GM23338 (cell line): ENCODE data around the gene ANKRD49. TPM values are rescaled to one million over a fixed set of nuclear protein-coding genes. Genes with fewer than 3 reads are reported as not detected.

Source experiments
- ATAC-seq: fragments of 200-7000 bp; cut with Tn5 transposase; 3 replicates; pipeline ENCODE4 v1.9.1; 2020
- DNase-seq: peaks from one replicate; pipeline ENCODE4 v3.0.0-alpha.2; 2015; ENCODE audit warnings: low spot score
- H2AFZ ChIP-seq: fragments of 200-600 bp; sonication (generic); 2 replicates; pipeline ENCODE4 v1.8.0; 2016; ENCODE audit warnings: antibody characterized with exemption, mild to moderate bottlenecking, moderate library complexity
- H3F3A ChIP-seq: fragments of 200-600 bp; sonication (generic); replicated peaks from 2 replicates; pipeline ENCODE4 v1.8.0; 2017; ENCODE audit warnings: antibody characterized with exemption, mixed run types, low read depth
- H3K27ac ChIP-seq: fragments of 200-600 bp; sonication (generic); 2 replicates; pipeline ENCODE4 v1.6.1; 2016; ENCODE audit warnings: low read depth
- H3K27me3 ChIP-seq: fragments of 200-600 bp; sonication (generic); 2 replicates; pipeline ENCODE4 v1.8.0; 2016; ENCODE audit warnings: mild to moderate bottlenecking, mixed run types, moderate library complexity; ENCODE audit not compliant: insufficient read depth
- H3K36me3 ChIP-seq: fragments of 200-600 bp; sonication (generic); 2 replicates; pipeline ENCODE4 v1.8.0; 2016; ENCODE audit warnings: mild to moderate bottlenecking; ENCODE audit not compliant: insufficient read depth
- H3K4me1 ChIP-seq: fragments of 200-600 bp; sonication (generic); 2 replicates; pipeline ENCODE4 v1.8.0; 2016; ENCODE audit warnings: mild to moderate bottlenecking, moderate library complexity; ENCODE audit not compliant: insufficient read depth
- H3K4me2 ChIP-seq: fragments of 200-600 bp; sonication (generic); 2 replicates; pipeline ENCODE4 v1.7.1; 2017; ENCODE audit warnings: mixed run types
- H3K4me3 ChIP-seq: fragments of 200-600 bp; sonication (generic); 2 replicates; pipeline ENCODE4 v1.6.1; 2016; ENCODE audit warnings: mixed run types
- H3K79me2 ChIP-seq: fragments of 200-600 bp; sonication (generic); replicated peaks from 2 replicates; pipeline ENCODE4 v1.8.0; 2017; ENCODE audit warnings: mild to moderate bottlenecking; ENCODE audit not compliant: insufficient read depth
- H3K9me2 ChIP-seq: fragments of 200-600 bp; sonication (generic); 2 replicates; pipeline ENCODE4 v1.8.0; 2017; ENCODE audit not compliant: insufficient read depth
- H4K20me1 ChIP-seq: fragments of 200-600 bp; sonication (generic); replicated peaks from 2 replicates; pipeline ENCODE4 v1.8.0; 2017; ENCODE audit warnings: mild to moderate bottlenecking; ENCODE audit not compliant: insufficient read depth
- H3K27ac Mint-ChIP-seq: 2 replicates; pipeline ENCODE4 v1.8.0; 2020; ENCODE audit warnings: inconsistent platforms, mild to moderate bottlenecking, moderate library complexity, mixed read lengths
- H3K27me3 Mint-ChIP-seq: 3 replicates; pipeline ENCODE4 v1.8.0; 2022; ENCODE audit warnings: low read depth, mild to moderate bottlenecking, moderate library complexity, mixed read lengths, inconsistent platforms; ENCODE audit not compliant: insufficient read depth, poor library complexity
- H3K36me3 Mint-ChIP-seq: 3 replicates; pipeline ENCODE4 v1.8.0; 2021; ENCODE audit warnings: low read depth, mild to moderate bottlenecking, inconsistent platforms, moderate library complexity, mixed read lengths
- H3K4me1 Mint-ChIP-seq: 3 replicates; pipeline ENCODE4 v1.8.0; 2020; ENCODE audit warnings: mild to moderate bottlenecking, inconsistent platforms, mixed read lengths
- H3K4me3 Mint-ChIP-seq: 3 replicates; pipeline ENCODE4 v1.8.0; 2021; ENCODE audit warnings: moderate library complexity, mild to moderate bottlenecking, inconsistent platforms, mixed read lengths
- H3K9me3 Mint-ChIP-seq: 3 replicates; pipeline ENCODE4 v1.8.0; 2020; ENCODE audit warnings: moderate library complexity, mild to moderate bottlenecking, inconsistent platforms, mixed read lengths
- CREB1 ChIP-seq: fragments of 250-450 bp; sonication (Bioruptor Pico); IDR thresholded peaks from 2 replicates; pipeline ENCODE4 v1.5.0; 2020; ENCODE audit warnings: low read depth, mild to moderate bottlenecking, moderate library complexity
- CTCF ChIP-seq, 2 experiments: fragments of 200-600 bp in 1 of 2; sonication (generic) in 1 of 2; conservative IDR thresholded peaks; 2 replicates each; pipeline versions ENCODE4 v1.5.1 to v1.6.1; 2016 to 2017; ENCODE audit warnings: antibody characterized with exemption in 2 of 2, low read depth in 2 of 2, mild to moderate bottlenecking in 2 of 2, moderate library complexity in 1 of 2
- EZH2phosphoT487 ChIP-seq: fragments of 200-600 bp; sonication (generic); IDR thresholded peaks from one replicate; pipeline ENCODE4 v1.8.1; 2018; ENCODE audit warnings: antibody characterized with exemption; ENCODE audit not compliant: unreplicated experiment
- JUNB ChIP-seq: IDR thresholded peaks from one replicate; pipeline ENCODE4 v1.6.1; 2016; ENCODE audit warnings: antibody characterized with exemption; ENCODE audit not compliant: unreplicated experiment
- STAT1 ChIP-seq: IDR thresholded peaks from one replicate; pipeline ENCODE4 v1.6.1; 2016; ENCODE audit warnings: antibody characterized with exemption; ENCODE audit not compliant: unreplicated experiment
- polyA plus RNA-seq: library from polyadenylated mRNA; unstranded; fragments of >200 nt; fragmentation: Nextera tagmentation; extraction: Ambion mirVana; gene quantifications from 2 replicates; pipeline ENCODE4 v1.2.1, GENCODE V29; 2016
- total RNA-seq: library from RNA; depleted of rRNA; stranded (reverse); fragments of >200 nt; shearing (Covaris generic); gene quantifications from 2 replicates; pipeline ENCODE4 v1.2.3, GENCODE V29; 2014
- TF ChIP-seq, protein P1 (sequence below): fragments of 250-450 bp; sonication (Bioruptor Pico); IDR thresholded peaks from 2 replicates; pipeline ENCODE4 v1.5.0; 2020; ENCODE audit warnings: mild to moderate bottlenecking, moderate library complexity

The ANKRD49 gene
- total and polyA plus RNA-seq, 2 experiments from 2014 or later = 16.0 to 35.2 TPM

GRCh38 chr11:94472916-94473799 lies 20.6 kb upstream of the ANKRD49 start:
- Mint-ChIP-seq H3K4me1 (peaks cover 21% of the 10 kb centered on the region), H3K27me3 (no peaks in the 10 kb centered on the region), H3K9me3 (no peaks in the 10 kb centered on the region), H3K27ac (peak overlapping the region; percentile 92), H3K4me3 (peak overlapping the region; percentile 23; the same call in 1 of the 3 replicates), H3K36me3 (no peaks in the 10 kb centered on the region; the same call in 1 of the 3 replicates)
- Histone ChIP-seq H3K27me3 (no peaks in the 10 kb centered on the region), H2AFZ (no peak overlapping the region), H3F3A (no peaks in the 10 kb centered on the region), H3K36me3 (peaks cover 6% of the 10 kb centered on the region), H3K4me3 (peak overlapping the region; percentile 1; the same call in 1 of the 2 replicates), H3K79me2 (no peaks in the 10 kb centered on the region), H3K4me1 (peaks cover 27% of the 10 kb centered on the region), H3K4me2 (peak overlapping the region; percentile 33), H3K27ac (peak overlapping the region; percentile 56), H4K20me1 (no peaks in the 10 kb centered on the region), H3K9me2 (no peaks in the 10 kb centered on the region)
- ATAC-seq (peak; percentile 52), DNase-seq (peak; percentile 53)
- no peak for TF ChIP-seq CREB1 (CRISPR knock-in tag)
- no peak for TF ChIP-seq CTCF (conservative IDR thresholded peaks at IDR 0.05; ENCODE audit: low read depth in 2 of 2)
- TF ChIP-seq STAT1 = no peak
- TF ChIP-seq, protein P1, sequence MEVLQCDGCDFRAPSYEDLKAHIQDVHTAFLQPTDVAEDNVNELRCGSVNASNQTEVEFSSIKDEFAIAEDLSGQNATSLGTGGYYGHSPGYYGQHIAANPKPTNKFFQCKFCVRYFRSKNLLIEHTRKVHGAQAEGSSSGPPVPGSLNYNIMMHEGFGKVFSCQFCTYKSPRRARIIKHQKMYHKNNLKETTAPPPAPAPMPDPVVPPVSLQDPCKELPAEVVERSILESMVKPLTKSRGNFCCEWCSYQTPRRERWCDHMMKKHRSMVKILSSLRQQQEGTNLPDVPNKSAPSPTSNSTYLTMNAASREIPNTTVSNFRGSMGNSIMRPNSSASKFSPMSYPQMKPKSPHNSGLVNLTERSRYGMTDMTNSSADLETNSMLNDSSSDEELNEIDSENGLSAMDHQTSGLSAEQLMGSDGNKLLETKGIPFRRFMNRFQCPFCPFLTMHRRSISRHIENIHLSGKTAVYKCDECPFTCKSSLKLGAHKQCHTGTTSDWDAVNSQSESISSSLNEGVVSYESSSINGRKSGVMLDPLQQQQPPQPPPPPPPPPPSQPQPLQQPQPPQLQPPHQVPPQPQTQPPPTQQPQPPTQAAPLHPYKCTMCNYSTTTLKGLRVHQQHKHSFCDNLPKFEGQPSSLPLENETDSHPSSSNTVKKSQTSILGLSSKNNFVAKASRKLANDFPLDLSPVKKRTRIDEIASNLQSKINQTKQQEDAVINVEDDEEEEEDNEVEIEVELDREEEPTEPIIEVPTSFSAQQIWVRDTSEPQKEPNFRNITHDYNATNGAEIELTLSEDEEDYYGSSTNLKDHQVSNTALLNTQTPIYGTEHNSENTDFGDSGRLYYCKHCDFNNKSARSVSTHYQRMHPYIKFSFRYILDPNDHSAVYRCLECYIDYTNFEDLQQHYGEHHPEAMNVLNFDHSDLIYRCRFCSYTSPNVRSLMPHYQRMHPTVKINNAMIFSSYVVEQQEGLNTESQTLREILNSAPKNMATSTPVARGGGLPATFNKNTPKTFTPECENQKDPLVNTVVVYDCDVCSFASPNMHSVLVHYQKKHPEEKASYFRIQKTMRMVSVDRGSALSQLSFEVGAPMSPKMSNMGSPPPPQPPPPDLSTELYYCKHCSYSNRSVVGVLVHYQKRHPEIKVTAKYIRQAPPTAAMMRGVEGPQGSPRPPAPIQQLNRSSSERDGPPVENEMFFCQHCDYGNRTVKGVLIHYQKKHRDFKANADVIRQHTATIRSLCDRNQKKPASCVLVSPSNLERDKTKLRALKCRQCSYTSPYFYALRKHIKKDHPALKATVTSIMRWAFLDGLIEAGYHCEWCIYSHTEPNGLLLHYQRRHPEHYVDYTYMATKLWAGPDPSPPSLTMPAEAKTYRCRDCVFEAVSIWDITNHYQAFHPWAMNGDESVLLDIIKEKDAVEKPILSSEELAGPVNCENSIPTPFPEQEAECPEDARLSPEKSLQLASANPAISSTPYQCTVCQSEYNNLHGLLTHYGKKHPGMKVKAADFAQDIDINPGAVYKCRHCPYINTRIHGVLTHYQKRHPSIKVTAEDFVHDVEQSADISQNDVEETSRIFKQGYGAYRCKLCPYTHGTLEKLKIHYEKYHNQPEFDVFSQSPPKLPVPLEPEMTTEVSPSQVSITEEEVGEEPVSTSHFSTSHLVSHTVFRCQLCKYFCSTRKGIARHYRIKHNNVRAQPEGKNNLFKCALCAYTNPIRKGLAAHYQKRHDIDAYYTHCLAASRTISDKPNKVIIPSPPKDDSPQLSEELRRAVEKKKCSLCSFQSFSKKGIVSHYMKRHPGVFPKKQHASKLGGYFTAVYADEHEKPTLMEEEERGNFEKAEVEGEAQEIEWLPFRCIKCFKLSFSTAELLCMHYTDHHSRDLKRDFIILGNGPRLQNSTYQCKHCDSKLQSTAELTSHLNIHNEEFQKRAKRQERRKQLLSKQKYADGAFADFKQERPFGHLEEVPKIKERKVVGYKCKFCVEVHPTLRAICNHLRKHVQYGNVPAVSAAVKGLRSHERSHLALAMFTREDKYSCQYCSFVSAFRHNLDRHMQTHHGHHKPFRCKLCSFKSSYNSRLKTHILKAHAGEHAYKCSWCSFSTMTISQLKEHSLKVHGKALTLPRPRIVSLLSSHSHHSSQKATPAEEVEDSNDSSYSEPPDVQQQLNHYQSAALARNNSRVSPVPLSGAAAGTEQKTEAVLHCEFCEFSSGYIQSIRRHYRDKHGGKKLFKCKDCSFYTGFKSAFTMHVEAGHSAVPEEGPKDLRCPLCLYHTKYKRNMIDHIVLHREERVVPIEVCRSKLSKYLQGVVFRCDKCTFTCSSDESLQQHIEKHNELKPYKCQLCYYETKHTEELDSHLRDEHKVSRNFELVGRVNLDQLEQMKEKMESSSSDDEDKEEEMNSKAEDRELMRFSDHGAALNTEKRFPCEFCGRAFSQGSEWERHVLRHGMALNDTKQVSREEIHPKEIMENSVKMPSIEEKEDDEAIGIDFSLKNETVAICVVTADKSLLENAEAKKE = no peak
- no peak for TF ChIP-seq JUNB
- no peak for TF ChIP-seq EZH2phosphoT487
